Naive thymus-derived CD4-positive, alpha-beta T cell (primary cell): ENCODE measurements around the gene PSMD7. TPM values are rescaled to one million over a fixed set of nuclear protein-coding genes. Genes with fewer than 3 reads are reported as not detected.

Experiments
- ATAC-seq: fragments of 150-1000 bp; cut with Tn5 transposase; 2 replicates; pipeline ENCODE4 v1.10.0; 2021; ENCODE audit warnings: mild to moderate bottlenecking, moderate library complexity
- CTCF ChIA-PET: fragments of 350-600 bp; sonication (Branson Sonifier 250); formaldehyde crosslinking; loops from one replicate; lab custom pipeline; 2021; ENCODE audit warnings: antibody characterized with exemption; lab: Charles Lee
- POLR2A ChIA-PET: fragments of 350-600 bp; sonication (Branson Sonifier 250); formaldehyde crosslinking; loops from one replicate; lab custom pipeline; 2021; ENCODE audit warnings: antibody characterized with exemption, inconsistent platforms; lab: Charles Lee
- DNase-seq, 9 donors: peaks; one replicate each; pipeline versions ENCODE4 v3.0.0 to v3.0.0-alpha.2; 2020 to 2022; ENCODE audit warnings: mixed read lengths in 1 of 9
- H3K27ac ChIP-seq: one replicate; pipeline ENCODE4 v1.7.0; 2013; ENCODE audit warnings: mild to moderate bottlenecking, low read depth, low read length, moderate library complexity
- H3K27me3 ChIP-seq, 2 donors: one replicate each; pipeline ENCODE4 v1.7.0; 2013; ENCODE audit warnings: low read length in 2 of 2, mild to moderate bottlenecking in 2 of 2, moderate library complexity in 2 of 2; ENCODE audit not compliant: control insufficient read depth in 2 of 2, insufficient read depth in 2 of 2
- H3K36me3 ChIP-seq, 3 experiments: 1 replicate in 2 of 3; 2 replicates in 1 of 3; pipeline ENCODE4 v1.7.0; 2013; ENCODE audit warnings: low read length in 3 of 3, mild to moderate bottlenecking in 3 of 3, moderate library complexity in 1 of 3; ENCODE audit not compliant: insufficient read depth in 3 of 3, control insufficient read depth in 2 of 3
- H3K4me1 ChIP-seq, 2 donors: one replicate each; pipeline ENCODE4 v1.7.0; 2013; ENCODE audit warnings: low read length in 2 of 2, mild to moderate bottlenecking in 2 of 2, moderate library complexity in 1 of 2; ENCODE audit not compliant: control insufficient read depth in 2 of 2, insufficient read depth in 2 of 2
- H3K4me3 ChIP-seq: 2 replicates; pipeline ENCODE4 v1.7.0; 2013; ENCODE audit warnings: mild to moderate bottlenecking, low read length
- H3K9me3 ChIP-seq, 3 experiments: 1 replicate in 2 of 3; 2 replicates in 1 of 3; pipeline ENCODE4 v1.7.0; 2013; ENCODE audit warnings: low read length in 3 of 3; ENCODE audit not compliant: control insufficient read depth in 2 of 3
- H3K27ac Mint-ChIP-seq, 9 donors: one replicate each; pipeline ENCODE4 v1.8.0; 2020 to 2022; ENCODE audit warnings: mixed read lengths in 9 of 9, mild to moderate bottlenecking in 8 of 9, moderate library complexity in 5 of 9, inconsistent platforms in 2 of 9
- H3K27me3 Mint-ChIP-seq, 5 donors: one replicate each; pipeline ENCODE4 v1.8.0; 2021 to 2022; ENCODE audit warnings: mixed read lengths in 5 of 5, mild to moderate bottlenecking in 1 of 5
- H3K36me3 Mint-ChIP-seq, 5 donors: one replicate each; pipeline ENCODE4 v1.8.0; 2020 to 2022; ENCODE audit warnings: mixed read lengths in 5 of 5, mild to moderate bottlenecking in 3 of 5, inconsistent platforms in 1 of 5
- H3K4me1 Mint-ChIP-seq, 7 donors: one replicate each; pipeline ENCODE4 v1.8.0; 2020 to 2022; ENCODE audit warnings: mixed read lengths in 7 of 7, mild to moderate bottlenecking in 3 of 7, inconsistent platforms in 1 of 7
- H3K4me3 Mint-ChIP-seq, 10 donors: one replicate each; pipeline ENCODE4 v1.8.0; 2020 to 2022; ENCODE audit warnings: mild to moderate bottlenecking in 10 of 10, mixed read lengths in 10 of 10, moderate library complexity in 6 of 10, inconsistent platforms in 2 of 10
- H3K9me3 Mint-ChIP-seq, 11 donors: one replicate each; pipeline ENCODE4 v1.8.0; 2020 to 2022; ENCODE audit warnings: mixed read lengths in 11 of 11, mild to moderate bottlenecking in 4 of 11, inconsistent platforms in 1 of 11, moderate library complexity in 1 of 11
- intact Hi-C, 2 donors: fragments of 100-400 bp; cut with micrococcal nuclease; formaldehyde crosslinking; loops; one replicate each; pipeline ENCODE4 v1.15.1; 2023
- polyA plus RNA-seq, 2 donors: library from polyadenylated mRNA; unstranded; fragments of 300-500 nt; fragmentation: Illumina TruSeq; gene quantifications; one replicate each; pipeline ENCODE4 v1.2.3, GENCODE V29; 2021
- total RNA-seq, 6 experiments: library from RNA in 5 of 6; stranded (reverse) in 5 of 6; gene quantifications; 1 replicate in 5 of 6; 2 replicates in 1 of 6; pipeline ENCODE4 v1.2.3 and lab custom pipeline; 2021 to 2026

The PSMD7 gene
- 100 to 1,000 TPM in 1 of 5 experiments, 10 to 100 TPM in 4; 61.1 to 107 (median 71.3) TPM for total RNA-seq
- 100 to 1,000 TPM; 106 to 126 TPM for polyA plus RNA-seq
- total RNA-seq (lab: John Stamatoyannopoulos, UW) = 68.1 reads per million, percentile 77 among the genes with 10 or more reads in this experiment

DNA sequence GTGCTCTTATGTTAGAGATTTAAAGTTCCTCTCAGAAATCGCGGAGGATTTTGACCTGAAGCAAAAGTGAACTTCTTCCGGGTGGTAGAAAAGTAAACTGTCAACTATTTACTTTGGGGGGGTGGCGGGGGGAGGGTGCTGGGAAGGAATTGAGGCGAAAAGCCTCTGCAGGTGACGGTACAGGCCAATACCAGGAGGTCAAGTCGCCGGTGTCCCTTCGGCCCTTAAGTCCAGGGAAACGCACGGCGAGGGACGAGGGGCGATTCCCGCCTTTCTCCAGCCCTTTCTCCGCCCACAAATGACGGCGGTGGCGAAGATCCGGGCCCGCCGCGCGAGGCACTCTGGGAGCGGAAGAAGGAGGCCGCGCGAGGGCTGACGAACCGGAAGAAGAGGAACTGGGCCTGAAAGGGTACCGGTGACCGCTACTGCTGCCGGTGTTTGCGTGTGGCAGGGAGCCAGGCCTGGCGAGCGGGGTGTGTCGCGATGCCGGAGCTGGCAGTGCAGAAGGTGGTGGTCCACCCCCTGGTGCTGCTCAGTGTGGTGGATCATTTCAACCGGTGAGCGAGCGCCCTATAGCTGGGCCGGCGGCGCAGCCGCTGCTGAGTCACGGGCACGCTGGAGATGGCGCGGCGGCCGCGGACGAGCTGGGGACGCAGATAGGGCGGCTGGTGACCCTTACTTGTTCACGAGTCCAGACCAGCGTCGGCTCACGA, at the start of gene PSMD7:
PSMD7 (plus strand) TSS at position 383 of the 713 bp plus-strand sequence; CDS start at position 484, 101 bp downstream.
- Histone ChIP-seq H3K27me3 (no peaks in the 10 kb centered on the region), H3K4me3 (peak within 1 kb of the TSS; percentile 86), H3K27ac (peak within 1 kb of the TSS; percentile 96), H3K9me3 (no peaks in the 10 kb centered on the region), H3K4me1 (peaks cover 22 to 25% of the 10 kb centered on the region in 2 donors), H3K36me3 (peaks cover 9 to 28% (median 22%) of the 10 kb centered on the region in 3 experiments)
- POLR2A ChIA-PET = interaction anchor here (0.8 to 2.6 kb wide), 9 partner anchors 10 to 1355 kb away, joined by 3 to 19 read pairs (median 3); partner anchors contain the start of genes GLG1 and MLKL
- intact Hi-C loops = loop anchor here (1.0 to 10.0 kb wide), 14 partner anchors 72 to 1632 kb away; partner anchors contain the start of genes GLG1 (in 2 of the 2), MLKL (in 2 of the 2), RFWD3 (in 2 of the 2) and TMEM170A (in 2 of the 2)
- CTCF ChIA-PET = interaction anchor here (1.6 kb wide), 1 partner anchor 11 kb away, joined by 5 read pairs; no protein-coding TSS in a partner anchor
- ATAC-seq = peak; percentile 96
- Mint-ChIP-seq H3K9me3 (peaks cover 0 to 5% (median 0%) of the 10 kb centered on the region in 11 donors), H3K27ac (peak within 1 kb of the TSS; percentile 93 to 100 (median 98)), H3K36me3 (peaks cover 9 to 21% (median 16%) of the 10 kb centered on the region in 5 donors), H3K27me3 (no peaks in the 10 kb centered on the region), H3K4me3 (peak within 1 kb of the TSS; percentile 89 to 99 (median 96)), H3K4me1 (peaks cover 21 to 52% (median 38%) of the 10 kb centered on the region in 7 donors)
- DNase-seq = peak; percentile 82 to 93 (median 90)

DNA sequence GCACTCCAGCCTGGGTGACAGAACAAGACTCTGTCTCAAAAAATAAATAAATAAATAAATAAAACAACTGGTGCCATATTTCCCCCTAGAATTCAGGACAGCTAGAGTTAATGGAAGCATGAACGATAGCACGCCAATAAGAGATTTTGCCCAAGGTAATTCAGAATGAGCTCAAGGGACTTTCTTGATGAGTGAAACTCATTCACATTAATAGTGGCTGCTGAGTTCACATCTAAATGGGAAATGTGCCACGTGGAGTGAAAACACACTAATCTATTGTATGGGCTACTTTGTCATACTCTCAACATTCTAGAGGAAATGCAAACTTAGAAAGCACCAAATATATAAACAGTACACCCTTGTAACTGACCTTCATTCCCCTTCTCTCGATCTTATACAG, 47.4 kb upstream of the PSMD7 start:
- no peaks in the 10 kb centered on the region for H3K4me1 ChIP-seq
- no peaks in the 10 kb centered on the region for H3K9me3 ChIP-seq
- H3K9me3 Mint-ChIP-seq = no peaks in the 10 kb centered on the region
- no peaks in the 10 kb centered on the region for H3K36me3 Mint-ChIP-seq
- ChIA-PET POLR2A (no interaction called here), CTCF (no interaction called here)
- no peak overlapping the region for H3K4me3 Mint-ChIP-seq
- no peaks in the 10 kb centered on the region for H3K27me3 ChIP-seq
- no peak for DNase-seq
- no peak for ATAC-seq
- no peak overlapping the region for H3K4me3 ChIP-seq
- H3K36me3 ChIP-seq = no peaks in the 10 kb centered on the region
- H3K27me3 Mint-ChIP-seq = peaks cover 0 to 51% (median 21%) of the 10 kb centered on the region in 5 donors
- intact Hi-C loops = no loop called here
- H3K27ac Mint-ChIP-seq = no peak overlapping the region
- no peak overlapping the region for H3K27ac ChIP-seq
- no peaks in the 10 kb centered on the region for H3K4me1 Mint-ChIP-seq

DNA sequence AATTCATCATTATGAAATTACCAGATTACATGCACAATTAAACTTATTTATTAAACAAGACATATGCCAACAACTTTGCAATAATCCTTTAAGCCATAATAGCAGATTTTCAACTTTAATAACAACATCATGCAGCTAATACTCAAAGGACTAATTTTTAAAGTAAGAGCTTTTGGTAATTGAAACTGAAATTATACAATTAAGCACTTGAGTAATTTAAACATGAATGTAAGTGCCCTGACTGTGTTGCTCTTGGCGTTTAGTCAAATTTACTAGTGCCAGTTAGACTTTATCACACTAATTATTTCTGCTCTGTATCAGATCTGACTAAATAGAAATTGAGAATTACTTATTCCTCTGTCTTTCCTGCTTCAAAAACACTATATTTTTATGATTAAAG, 46.8 kb upstream of the PSMD7 start:
- ATAC-seq = no peak

DNA sequence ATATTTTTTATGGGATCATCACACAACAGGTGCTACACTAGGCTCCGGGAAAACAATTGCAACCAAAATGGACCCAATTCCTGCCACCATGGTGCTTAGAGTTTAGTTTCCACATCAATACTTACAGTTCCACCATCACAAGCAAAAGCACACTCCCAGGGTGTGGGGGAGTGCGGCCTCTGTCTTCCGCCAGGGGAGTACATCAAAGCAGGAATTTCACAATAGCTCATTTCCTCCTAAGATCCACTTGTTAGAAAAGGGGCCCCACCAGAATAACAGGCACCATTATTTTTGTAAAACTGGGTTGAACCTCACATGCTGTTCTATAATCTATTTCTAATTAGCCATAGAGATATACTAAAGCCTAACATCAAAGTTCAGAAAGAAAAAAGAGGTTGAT, 44.3 kb upstream of the PSMD7 start:
- Histone ChIP-seq H3K36me3 (no peaks in the 10 kb centered on the region), H3K4me3 (no peak overlapping the region), H3K4me1 (no peaks in the 10 kb centered on the region), H3K9me3 (no peaks in the 10 kb centered on the region), H3K27ac (no peak overlapping the region), H3K27me3 (no peaks in the 10 kb centered on the region)
- no peaks in the 10 kb centered on the region for H3K9me3 Mint-ChIP-seq
- H3K4me3 Mint-ChIP-seq = no peak overlapping the region
- peaks cover 0 to 37% (median 15%) of the 10 kb centered on the region in 5 donors for H3K27me3 Mint-ChIP-seq
- no peaks in the 10 kb centered on the region for H3K4me1 Mint-ChIP-seq
- H3K27ac Mint-ChIP-seq = no peak overlapping the region
- POLR2A ChIA-PET = no interaction called here
- CTCF ChIA-PET = no interaction called here
- intact Hi-C loops = no loop called here
- ATAC-seq = no peak
- DNase-seq = no peak
- no peaks in the 10 kb centered on the region for H3K36me3 Mint-ChIP-seq

More for the DNA sequence above, 46.8 kb upstream of the PSMD7 start:
- no peaks in the 10 kb centered on the region for H3K9me3 Mint-ChIP-seq
- no peaks in the 10 kb centered on the region for H3K4me1 Mint-ChIP-seq
- no peaks in the 10 kb centered on the region for H3K9me3 ChIP-seq
- intact Hi-C loops = no loop called here
- H3K4me3 Mint-ChIP-seq = no peak overlapping the region
- no peaks in the 10 kb centered on the region for H3K4me1 ChIP-seq
- H3K27me3 Mint-ChIP-seq = peaks cover 0 to 48% (median 20%) of the 10 kb centered on the region in 5 donors
- H3K27ac ChIP-seq = no peak overlapping the region
- ChIA-PET POLR2A (no interaction called here), CTCF (no interaction called here)
- H3K27me3 ChIP-seq = no peaks in the 10 kb centered on the region
- no peak overlapping the region for H3K4me3 ChIP-seq
- H3K36me3 ChIP-seq = no peaks in the 10 kb centered on the region
- H3K36me3 Mint-ChIP-seq = no peaks in the 10 kb centered on the region
- DNase-seq = no peak
- no peak overlapping the region for H3K27ac Mint-ChIP-seq

DNA sequence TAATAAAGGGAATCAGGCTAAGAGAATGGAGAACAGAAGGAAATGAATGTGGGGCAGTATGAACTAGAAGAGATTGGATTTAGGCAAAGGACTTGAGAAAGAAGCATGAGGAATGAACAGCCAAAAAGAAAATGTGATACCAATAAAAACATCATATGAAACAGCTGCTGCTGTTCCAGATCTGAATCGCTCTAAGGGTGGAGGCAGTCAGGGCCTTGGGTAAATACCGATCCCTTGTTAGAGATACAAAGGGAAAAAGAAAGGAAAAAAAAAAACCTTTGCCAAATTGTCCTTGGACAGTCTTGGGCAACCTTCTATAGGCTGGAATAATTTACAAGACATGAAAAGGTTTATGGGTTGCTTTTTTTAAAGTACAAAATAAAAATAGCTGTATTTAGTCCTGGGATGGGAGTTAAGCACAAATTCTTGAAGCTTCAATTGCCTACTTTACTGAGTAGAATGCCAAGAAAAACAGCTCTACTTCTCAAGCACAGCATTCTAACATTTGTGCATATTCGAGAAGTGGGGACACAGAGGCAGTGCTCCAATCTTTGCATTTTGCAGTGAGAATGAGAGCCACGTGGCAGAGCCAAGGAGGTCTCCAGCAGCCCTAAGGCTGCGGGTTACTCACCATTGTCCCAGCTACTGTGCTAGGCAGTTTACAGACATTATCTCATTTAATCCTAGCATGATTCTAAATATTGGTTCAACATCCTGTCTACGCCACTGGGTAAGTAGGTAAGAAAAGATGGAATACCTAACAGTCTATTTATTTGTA, 43.3 kb upstream of the PSMD7 start:
- Mint-ChIP-seq H3K27ac (no peak overlapping the region), H3K9me3 (no peaks in the 10 kb centered on the region), H3K4me1 (no peaks in the 10 kb centered on the region), H3K36me3 (no peaks in the 10 kb centered on the region), H3K4me3 (no peak overlapping the region), H3K27me3 (peaks cover 0 to 32% (median 10%) of the 10 kb centered on the region in 5 donors)
- no peaks in the 10 kb centered on the region for H3K27me3 ChIP-seq
- POLR2A ChIA-PET = interaction anchor here (0.5 kb wide), 1 partner anchor 38 kb away, joined by 3 read pairs; no protein-coding TSS in a partner anchor
- intact Hi-C loops = no loop called here
- H3K36me3 ChIP-seq = no peaks in the 10 kb centered on the region
- ATAC-seq (no peak), DNase-seq (no peak)
- CTCF ChIA-PET = interaction anchor here (0.6 kb wide), 3 partner anchors 11 to 41 kb away, joined by 3 to 4 read pairs (median 3); no protein-coding TSS in a partner anchor
- no peak overlapping the region for H3K27ac ChIP-seq
- H3K4me1 ChIP-seq = no peaks in the 10 kb centered on the region
- H3K9me3 ChIP-seq = no peaks in the 10 kb centered on the region
- no peak overlapping the region for H3K4me3 ChIP-seq

DNA sequence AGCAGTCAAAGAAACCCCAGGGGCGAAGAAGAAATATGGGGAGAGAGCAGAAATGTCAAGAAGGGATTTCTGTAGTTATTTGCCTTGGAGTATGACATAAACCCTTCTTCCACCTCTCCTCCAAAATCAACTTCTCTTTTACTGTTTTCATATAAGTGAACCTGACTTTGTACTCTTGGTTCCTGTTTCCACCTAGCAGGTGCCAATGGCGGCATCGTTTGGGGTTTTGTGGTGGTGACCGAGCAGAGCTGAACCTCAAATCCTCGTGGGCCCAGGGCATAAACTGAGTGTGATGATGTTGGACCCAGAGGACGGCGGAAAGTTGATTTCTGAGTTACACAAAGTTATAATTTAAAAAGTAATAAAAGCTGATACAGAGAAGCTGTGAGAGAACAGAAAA, 39.6 kb upstream of the PSMD7 start:
- ATAC-seq = no peak
- Mint-ChIP-seq H3K4me1 (no peaks in the 10 kb centered on the region), H3K36me3 (no peaks in the 10 kb centered on the region), H3K4me3 (no peak overlapping the region), H3K9me3 (no peaks in the 10 kb centered on the region), H3K27me3 (peaks cover 0 to 19% (median 0%) of the 10 kb centered on the region in 5 donors), H3K27ac (no peak overlapping the region)
- no peaks in the 10 kb centered on the region for H3K27me3 ChIP-seq
- CTCF ChIA-PET = no interaction called here
- no peak overlapping the region for H3K4me3 ChIP-seq
- H3K9me3 ChIP-seq = no peaks in the 10 kb centered on the region
- no peak for DNase-seq
- intact Hi-C loops = no loop called here
- H3K36me3 ChIP-seq = no peaks in the 10 kb centered on the region
- no peak overlapping the region for H3K27ac ChIP-seq
- H3K4me1 ChIP-seq = no peaks in the 10 kb centered on the region
- POLR2A ChIA-PET = no interaction called here
